Lower leg skin (tissue), 3 donors: Measurements from ENCODE around the gene NOS1.

ENCODE experiments used
- POLR2A ChIP-seq, 2 donors: fragments of 450-650 bp; IDR thresholded peaks; one replicate each; pipeline ENCODE4 v1.6.1; 2016 to 2017; ENCODE audit warnings: antibody characterized with exemption in 2 of 2, mild to moderate bottlenecking in 1 of 2, moderate library complexity in 1 of 2
- TF ChIP-seq, protein P1 (sequence below), 3 donors: fragments of 450-650 bp; IDR thresholded peaks; one replicate each; pipeline ENCODE4 v1.5.1; 2016; ENCODE audit warnings: antibody characterized with exemption in 3 of 3, mild to moderate bottlenecking in 3 of 3, moderate library complexity in 2 of 3

- TF ChIP-seq, protein P1, sequence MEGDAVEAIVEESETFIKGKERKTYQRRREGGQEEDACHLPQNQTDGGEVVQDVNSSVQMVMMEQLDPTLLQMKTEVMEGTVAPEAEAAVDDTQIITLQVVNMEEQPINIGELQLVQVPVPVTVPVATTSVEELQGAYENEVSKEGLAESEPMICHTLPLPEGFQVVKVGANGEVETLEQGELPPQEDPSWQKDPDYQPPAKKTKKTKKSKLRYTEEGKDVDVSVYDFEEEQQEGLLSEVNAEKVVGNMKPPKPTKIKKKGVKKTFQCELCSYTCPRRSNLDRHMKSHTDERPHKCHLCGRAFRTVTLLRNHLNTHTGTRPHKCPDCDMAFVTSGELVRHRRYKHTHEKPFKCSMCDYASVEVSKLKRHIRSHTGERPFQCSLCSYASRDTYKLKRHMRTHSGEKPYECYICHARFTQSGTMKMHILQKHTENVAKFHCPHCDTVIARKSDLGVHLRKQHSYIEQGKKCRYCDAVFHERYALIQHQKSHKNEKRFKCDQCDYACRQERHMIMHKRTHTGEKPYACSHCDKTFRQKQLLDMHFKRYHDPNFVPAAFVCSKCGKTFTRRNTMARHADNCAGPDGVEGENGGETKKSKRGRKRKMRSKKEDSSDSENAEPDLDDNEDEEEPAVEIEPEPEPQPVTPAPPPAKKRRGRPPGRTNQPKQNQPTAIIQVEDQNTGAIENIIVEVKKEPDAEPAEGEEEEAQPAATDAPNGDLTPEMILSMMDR (IDR thresholded peaks at IDR 0.05) = no peak
- no peak for TF ChIP-seq POLR2A (IDR thresholded peaks at IDR 0.05)
Measured at GRCh38 chr12:117209626-117210025, 151.8 kb downstream of the NOS1 start.
